DND-41 (cell line): ENCODE results near the gene RHOBTB3.

Experiments used
- CTCF ChIP-seq: IDR thresholded peaks from 2 replicates; pipeline ENCODE4 v1.5.1; 2012; ENCODE audit warnings: borderline replicate concordance, low read length, moderate library complexity, mild to moderate bottlenecking; ENCODE audit not compliant: poor library complexity, severe bottlenecking; ENCODE audit errors: extremely low read depth
- EZH2 ChIP-seq: IDR thresholded peaks from 3 replicates; pipeline ENCODE4 v1.6.1; 2012; ENCODE audit warnings: borderline replicate concordance, low read depth, mild to moderate bottlenecking, moderate library complexity, low read length, inconsistent platforms; ENCODE audit not compliant: severe bottlenecking

- TF ChIP-seq CTCF (no peak), EZH2 (no peak)
Measured at GRCh38 chr5:95798048-95798447, 66.9 kb downstream of the RHOBTB3 start.
